Measurements from ENCODE around the gene WNT10A.

- TF ChIP-seq CTCF (IDR thresholded peaks at IDR 0.05) (no peak), POLR2AphosphoS5 (IDR thresholded peaks at IDR 0.05) (no peak)
These were observed 29.9 kb upstream of the WNT10A start for GRCh38 chr2:218850796-218851195.
